GM23338 (cell line): Measurements from ENCODE around the gene STRBP. TPM values are rescaled to one million over a fixed set of nuclear protein-coding genes. Genes with fewer than 3 reads are reported as not detected.

Source experiments
- ATAC-seq: fragments of 200-7000 bp; cut with Tn5 transposase; 3 replicates; pipeline ENCODE4 v1.9.1; 2020
- DNase-seq: peaks from one replicate; pipeline ENCODE4 v3.0.0-alpha.2; 2015; ENCODE audit warnings: low spot score
- H2AFZ ChIP-seq: fragments of 200-600 bp; sonication (generic); 2 replicates; pipeline ENCODE4 v1.8.0; 2016; ENCODE audit warnings: antibody characterized with exemption, mild to moderate bottlenecking, moderate library complexity
- H3F3A ChIP-seq: fragments of 200-600 bp; sonication (generic); replicated peaks from 2 replicates; pipeline ENCODE4 v1.8.0; 2017; ENCODE audit warnings: antibody characterized with exemption, mixed run types, low read depth
- H3K27ac ChIP-seq: fragments of 200-600 bp; sonication (generic); 2 replicates; pipeline ENCODE4 v1.6.1; 2016; ENCODE audit warnings: low read depth
- H3K27me3 ChIP-seq: fragments of 200-600 bp; sonication (generic); 2 replicates; pipeline ENCODE4 v1.8.0; 2016; ENCODE audit warnings: mild to moderate bottlenecking, mixed run types, moderate library complexity; ENCODE audit not compliant: insufficient read depth
- H3K36me3 ChIP-seq: fragments of 200-600 bp; sonication (generic); 2 replicates; pipeline ENCODE4 v1.8.0; 2016; ENCODE audit warnings: mild to moderate bottlenecking; ENCODE audit not compliant: insufficient read depth
- H3K4me1 ChIP-seq: fragments of 200-600 bp; sonication (generic); 2 replicates; pipeline ENCODE4 v1.8.0; 2016; ENCODE audit warnings: mild to moderate bottlenecking, moderate library complexity; ENCODE audit not compliant: insufficient read depth
- H3K4me2 ChIP-seq: fragments of 200-600 bp; sonication (generic); 2 replicates; pipeline ENCODE4 v1.7.1; 2017; ENCODE audit warnings: mixed run types
- H3K4me3 ChIP-seq: fragments of 200-600 bp; sonication (generic); 2 replicates; pipeline ENCODE4 v1.6.1; 2016; ENCODE audit warnings: mixed run types
- H3K79me2 ChIP-seq: fragments of 200-600 bp; sonication (generic); replicated peaks from 2 replicates; pipeline ENCODE4 v1.8.0; 2017; ENCODE audit warnings: mild to moderate bottlenecking; ENCODE audit not compliant: insufficient read depth
- H3K9me2 ChIP-seq: fragments of 200-600 bp; sonication (generic); 2 replicates; pipeline ENCODE4 v1.8.0; 2017; ENCODE audit not compliant: insufficient read depth
- H4K20me1 ChIP-seq: fragments of 200-600 bp; sonication (generic); replicated peaks from 2 replicates; pipeline ENCODE4 v1.8.0; 2017; ENCODE audit warnings: mild to moderate bottlenecking; ENCODE audit not compliant: insufficient read depth
- H3K27ac Mint-ChIP-seq: 2 replicates; pipeline ENCODE4 v1.8.0; 2020; ENCODE audit warnings: inconsistent platforms, mild to moderate bottlenecking, moderate library complexity, mixed read lengths
- H3K27me3 Mint-ChIP-seq: 3 replicates; pipeline ENCODE4 v1.8.0; 2022; ENCODE audit warnings: low read depth, mild to moderate bottlenecking, moderate library complexity, mixed read lengths, inconsistent platforms; ENCODE audit not compliant: insufficient read depth, poor library complexity
- H3K36me3 Mint-ChIP-seq: 3 replicates; pipeline ENCODE4 v1.8.0; 2021; ENCODE audit warnings: low read depth, mild to moderate bottlenecking, inconsistent platforms, moderate library complexity, mixed read lengths
- H3K4me1 Mint-ChIP-seq: 3 replicates; pipeline ENCODE4 v1.8.0; 2020; ENCODE audit warnings: mild to moderate bottlenecking, inconsistent platforms, mixed read lengths
- H3K4me3 Mint-ChIP-seq: 3 replicates; pipeline ENCODE4 v1.8.0; 2021; ENCODE audit warnings: moderate library complexity, mild to moderate bottlenecking, inconsistent platforms, mixed read lengths
- H3K9me3 Mint-ChIP-seq: 3 replicates; pipeline ENCODE4 v1.8.0; 2020; ENCODE audit warnings: moderate library complexity, mild to moderate bottlenecking, inconsistent platforms, mixed read lengths
- CREB1 ChIP-seq: fragments of 250-450 bp; sonication (Bioruptor Pico); IDR thresholded peaks from 2 replicates; pipeline ENCODE4 v1.5.0; 2020; ENCODE audit warnings: low read depth, mild to moderate bottlenecking, moderate library complexity
- CTCF ChIP-seq, 2 experiments: fragments of 200-600 bp in 1 of 2; sonication (generic) in 1 of 2; conservative IDR thresholded peaks; 2 replicates each; pipeline versions ENCODE4 v1.5.1 to v1.6.1; 2016 to 2017; ENCODE audit warnings: antibody characterized with exemption in 2 of 2, low read depth in 2 of 2, mild to moderate bottlenecking in 2 of 2, moderate library complexity in 1 of 2
- ETS1 ChIP-seq: IDR thresholded peaks from 2 replicates; pipeline ENCODE4 v1.6.1; 2016; ENCODE audit warnings: antibody characterized with exemption
- EZH2 ChIP-seq: fragments of 200-600 bp; sonication (generic); IDR thresholded peaks from one replicate; pipeline ENCODE4 v1.8.0; 2017; ENCODE audit warnings: antibody characterized with exemption, mild to moderate bottlenecking, low read depth; ENCODE audit not compliant: unreplicated experiment
- EZH2phosphoT487 ChIP-seq: fragments of 200-600 bp; sonication (generic); IDR thresholded peaks from one replicate; pipeline ENCODE4 v1.8.1; 2018; ENCODE audit warnings: antibody characterized with exemption; ENCODE audit not compliant: unreplicated experiment
- JUNB ChIP-seq: IDR thresholded peaks from one replicate; pipeline ENCODE4 v1.6.1; 2016; ENCODE audit warnings: antibody characterized with exemption; ENCODE audit not compliant: unreplicated experiment
- NANOG ChIP-seq: IDR thresholded peaks from 2 replicates; pipeline ENCODE4 v1.6.1; 2016; ENCODE audit warnings: antibody characterized with exemption, borderline replicate concordance
- POLR2AphosphoS5 ChIP-seq: IDR thresholded peaks from 2 replicates; pipeline ENCODE4 v1.6.1; 2016; ENCODE audit warnings: antibody characterized with exemption, low read depth
- REST ChIP-seq: IDR thresholded peaks from one replicate; pipeline ENCODE4 v1.6.1; 2018; ENCODE audit warnings: antibody characterized with exemption; ENCODE audit not compliant: unreplicated experiment
- STAT1 ChIP-seq: IDR thresholded peaks from one replicate; pipeline ENCODE4 v1.6.1; 2016; ENCODE audit warnings: antibody characterized with exemption; ENCODE audit not compliant: unreplicated experiment
- ZNF114 ChIP-seq: fragments of 250-450 bp; sonication (Bioruptor Pico); IDR thresholded peaks from 2 replicates; pipeline ENCODE4 v1.5.0; 2020; ENCODE audit warnings: mild to moderate bottlenecking, moderate library complexity
- ZNF331 ChIP-seq: fragments of 250-450 bp; sonication (Bioruptor Pico); IDR thresholded peaks from 2 replicates; pipeline ENCODE4 v1.5.0; 2020; ENCODE audit warnings: low read depth, mild to moderate bottlenecking, moderate library complexity
- ZNF462 ChIP-seq: fragments of 250-450 bp; sonication (Bioruptor Pico); IDR thresholded peaks from 2 replicates; pipeline ENCODE4 v1.5.0; 2020; ENCODE audit warnings: mild to moderate bottlenecking, moderate library complexity
- polyA plus RNA-seq: library from polyadenylated mRNA; unstranded; fragments of >200 nt; fragmentation: Nextera tagmentation; extraction: Ambion mirVana; gene quantifications from 2 replicates; pipeline ENCODE4 v1.2.1, GENCODE V29; 2016
- total RNA-seq: library from RNA; depleted of rRNA; stranded (reverse); fragments of >200 nt; shearing (Covaris generic); gene quantifications from 2 replicates; pipeline ENCODE4 v1.2.3, GENCODE V29; 2014

The STRBP gene
- total and polyA plus RNA-seq, 2 experiments from 2014 or later, result 80.5 to 116 TPM

- no peak for DNase-seq
- no peaks in the 10 kb centered on the region; the same call in 1 of the 2 replicates for H4K20me1 ChIP-seq
- no peaks in the 10 kb centered on the region for H3F3A ChIP-seq
- no peak overlapping the region for H3K4me2 ChIP-seq
- H3K9me3 Mint-ChIP-seq, result no peaks in the 10 kb centered on the region
- peaks cover 7% of the 10 kb centered on the region for H3K4me1 ChIP-seq
- no peak overlapping the region for H2AFZ ChIP-seq
- peaks cover 15% of the 10 kb centered on the region; the same call in 1 of the 2 replicates for H3K36me3 ChIP-seq
- no peaks in the 10 kb centered on the region for H3K9me2 ChIP-seq
- H3K4me3 ChIP-seq, result no peak overlapping the region
- no peaks in the 10 kb centered on the region for H3K27me3 ChIP-seq
- H3K36me3 Mint-ChIP-seq, result peaks cover 55% of the 10 kb centered on the region
- ATAC-seq, result no peak
- H3K27me3 Mint-ChIP-seq, result no peaks in the 10 kb centered on the region
- H3K4me1 Mint-ChIP-seq, result peaks cover 8% of the 10 kb centered on the region
- H3K4me3 Mint-ChIP-seq, result no peak overlapping the region
- no peak overlapping the region for H3K27ac Mint-ChIP-seq
- no peaks in the 10 kb centered on the region for H3K79me2 ChIP-seq
- H3K27ac ChIP-seq, result peak overlapping the region; percentile 39
- TF ChIP-seq ZNF114 (CRISPR knock-in tag) (no peak), NANOG (no peak), ZNF331 (CRISPR knock-in tag) (no peak), ETS1 (no peak), STAT1 (no peak), EZH2phosphoT487 (no peak), POLR2AphosphoS5 (no peak), REST (no peak), CREB1 (CRISPR knock-in tag) (no peak), ZNF462 (CRISPR knock-in tag) (no peak), JUNB (no peak), EZH2 (no peak), CTCF (conservative IDR thresholded peaks at IDR 0.05; ENCODE audit: low read depth in 2 of 2) (no peak)
Measured at GRCh38 chr9:123090198-123090896, 178.0 kb downstream of the STRBP start.
